Measurements from ENCODE around the gene SLC49A3. TPM values are rescaled to one million over a fixed set of nuclear protein-coding genes. Genes with fewer than 3 reads are reported as not detected.
"Not testable (repeated sequence)": the region's sequence is repeated elsewhere in the genome, so short reads cannot be mapped to it uniquely, and the experiment has no call there.

Gene SLC49A3
- total and polyA plus RNA-seq, 7 donors: 2.4 to 6.4 (median 4.6) TPM

- H3K4me3 ChIP-seq; intact Hi-C loops (cut with DNase I); H3K27ac ChIP-seq; H3K9me3 ChIP-seq; DNase-seq: not testable (repeated sequence)
- Histone ChIP-seq H3K27me3 (peaks cover 0 to 22% (median 15%) of the 10 kb centered on the region in 3 donors), H3K36me3 (peaks cover 0 to 25% (median 10%) of the 10 kb centered on the region in 4 donors), H3K4me1 (peaks cover 0 to 17% (median 17%) of the 10 kb centered on the region in 4 donors)
- WGBS, 2 donors: 91 to 95% methylated on average over 6 of the region's 6 CpGs
Observed at GRCh38 chr4:668219-668618, 20.7 kb downstream of the SLC49A3 start.

- peaks cover 0 to 20% (median 10%) of the 10 kb centered on the region in 4 donors for H3K36me3 ChIP-seq
- WGBS, 2 donors: 60 to 77% methylated on average over 10 of the region's 10 CpGs
Observed at GRCh38 chr4:667545-667925, 21.4 kb downstream of the SLC49A3 start.

DNA sequence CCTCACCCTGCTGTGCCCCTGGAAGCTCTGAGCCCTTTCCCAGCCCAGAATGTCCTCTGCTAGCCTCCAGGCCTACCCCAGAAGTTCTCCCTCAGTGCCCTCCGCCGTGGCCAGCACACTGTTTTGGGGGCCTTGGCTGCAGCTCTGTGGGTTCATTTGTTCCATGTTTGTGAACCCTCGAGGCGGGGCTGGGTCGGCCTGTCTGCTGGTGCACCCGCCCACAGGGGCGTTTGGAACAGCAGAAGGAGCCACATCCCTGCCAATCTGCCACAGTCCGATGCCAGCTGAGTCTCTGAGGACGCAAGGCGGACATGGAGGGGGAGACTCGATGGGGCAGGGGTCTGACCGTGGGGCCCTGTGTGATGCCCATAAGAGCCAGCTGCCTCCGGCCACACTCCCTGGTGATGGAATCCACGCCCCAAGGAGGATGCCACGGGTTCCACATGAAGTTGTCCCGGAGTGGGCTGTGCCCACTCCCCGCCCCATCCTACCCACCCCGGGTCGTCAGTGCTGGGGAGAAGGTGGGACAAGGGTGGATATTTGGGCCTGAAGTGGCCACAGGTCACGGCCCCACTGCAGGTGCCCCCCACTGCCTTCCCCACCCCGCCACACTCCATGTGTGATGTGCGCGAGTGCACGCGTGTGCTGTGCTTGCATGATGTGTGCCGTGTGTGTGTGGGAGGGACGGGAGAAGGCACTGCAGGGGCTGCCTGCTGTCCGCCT, 22.0 kb downstream of the SLC49A3 start:
- Histone ChIP-seq H3K9me3 (no peaks in the 10 kb centered on the region), H3K36me3 (peaks cover 0 to 15% (median 7%) of the 10 kb centered on the region in 4 donors), H3K4me3 (no peak overlapping the region), H3K27me3 (peaks cover 0 to 26% (median 21%) of the 10 kb centered on the region in 3 donors), H3K4me1 (peaks cover 0 to 14% (median 13%) of the 10 kb centered on the region in 4 donors), H3K27ac (no peak overlapping the region)
- 72 to 88% methylated on average over 28 of the region's 28 CpGs for WGBS, 2 donors
- intact Hi-C loops (cut with DNase I): no loop called here
- no peak for TF ChIP-seq CTCF (IDR thresholded peaks at IDR 0.05)
- TF ChIP-seq POLR2A (IDR thresholded peaks at IDR 0.05): no peak
- TF ChIP-seq EP300 (IDR thresholded peaks at IDR 0.05): no peak
- no peak for TF ChIP-seq POLR2AphosphoS5 (IDR thresholded peaks at IDR 0.05)
- DNase-seq: peak; percentile 59

More at GRCh38 chr4:667545-667925, 21.4 kb downstream of the SLC49A3 start:
- TF ChIP-seq EP300 (IDR thresholded peaks at IDR 0.05) (no peak), CTCF (IDR thresholded peaks at IDR 0.05) (no peak), POLR2A (IDR thresholded peaks at IDR 0.05) (no peak), POLR2AphosphoS5 (IDR thresholded peaks at IDR 0.05) (no peak)
- Histone ChIP-seq H3K27ac (no peak overlapping the region), H3K4me3 (no peak overlapping the region), H3K9me3 (no peaks in the 10 kb centered on the region), H3K27me3 (peaks cover 0 to 26% (median 16%) of the 10 kb centered on the region in 3 donors), H3K4me1 (peaks cover 0 to 14% (median 13%) of the 10 kb centered on the region in 4 donors)
- no peak for DNase-seq
- intact Hi-C loops (cut with DNase I): no loop called here

- Histone ChIP-seq H3K4me3 (no peak overlapping the region), H3K27me3 (peaks cover 0 to 26% (median 22%) of the 10 kb centered on the region in 3 donors), H3K36me3 (peaks cover 0 to 9% (median under 1%) of the 10 kb centered on the region in 4 donors), H3K9me3 (no peaks in the 10 kb centered on the region), H3K27ac (no peak overlapping the region), H3K4me1 (peaks cover 0 to 14% (median 13%) of the 10 kb centered on the region in 4 donors)
- intact Hi-C loops (cut with DNase I): no loop called here
- WGBS, 2 donors: 85 to 90% methylated on average over 22 of the region's 22 CpGs
- peak; percentile 62 for DNase-seq
- no peak for TF ChIP-seq CTCF (IDR thresholded peaks at IDR 0.05)
Observed at GRCh38 chr4:666436-666810, 22.5 kb downstream of the SLC49A3 start.

DNA sequence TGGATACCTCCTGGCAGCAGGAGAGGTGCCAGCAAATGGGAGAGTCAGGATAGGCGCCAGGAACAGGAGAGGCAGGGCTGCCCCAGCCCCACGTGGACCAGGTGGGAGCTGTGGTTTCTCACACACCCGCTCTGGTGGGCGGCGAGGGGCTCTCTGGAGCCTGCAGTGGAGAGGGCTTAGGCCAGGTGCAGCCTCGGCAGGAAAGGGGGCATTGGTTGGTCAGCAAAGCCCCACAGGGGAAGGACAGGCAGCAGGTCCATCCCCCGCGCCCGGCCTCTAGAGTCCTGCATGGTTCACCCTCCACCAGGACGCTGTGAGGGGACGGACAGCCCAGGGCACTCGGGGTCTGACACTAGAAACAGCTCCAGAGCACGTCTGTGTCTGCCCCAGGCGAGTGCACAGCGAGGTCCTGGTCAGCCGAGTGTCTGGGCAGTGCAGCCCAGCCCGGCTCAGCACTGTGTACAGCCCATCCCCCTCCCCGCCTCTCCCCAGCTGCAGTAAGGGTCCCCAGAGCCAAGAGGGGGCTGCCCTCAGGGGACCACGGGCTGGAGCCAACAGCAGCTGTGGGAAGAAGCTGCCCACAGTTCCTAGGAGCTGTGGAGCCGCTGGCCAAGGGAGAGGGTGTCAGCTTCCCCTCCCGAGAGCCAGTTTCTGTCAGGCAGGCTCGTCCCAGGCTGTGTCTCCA, 23.1 kb downstream of the SLC49A3 start:
- Histone ChIP-seq H3K9me3 (no peaks in the 10 kb centered on the region), H3K27me3 (peaks cover 0 to 26% (median 22%) of the 10 kb centered on the region in 3 donors), H3K4me3 (no peak overlapping the region), H3K4me1 (peaks cover 0 to 14% (median 13%) of the 10 kb centered on the region in 4 donors), H3K27ac (no peak overlapping the region), H3K36me3 (peaks cover 0 to 4% (median 0%) of the 10 kb centered on the region in 4 donors)
- intact Hi-C loops (cut with DNase I): no loop called here
- TF ChIP-seq POLR2A (IDR thresholded peaks at IDR 0.05) (no peak), EP300 (IDR thresholded peaks at IDR 0.05) (no peak), POLR2AphosphoS5 (IDR thresholded peaks at IDR 0.05) (no peak), CTCF (IDR thresholded peaks at IDR 0.05) (no peak)
- peak; percentile 57 for DNase-seq
- 71 to 78% methylated on average over 22 of the region's 22 CpGs for WGBS, 2 donors
